ENCODE results near the gene TBC1D20.

GRCh38 chr20:472889-473292 lies 10.6 kb upstream of the TBC1D20 start:
- TF ChIP-seq, protein P1, sequence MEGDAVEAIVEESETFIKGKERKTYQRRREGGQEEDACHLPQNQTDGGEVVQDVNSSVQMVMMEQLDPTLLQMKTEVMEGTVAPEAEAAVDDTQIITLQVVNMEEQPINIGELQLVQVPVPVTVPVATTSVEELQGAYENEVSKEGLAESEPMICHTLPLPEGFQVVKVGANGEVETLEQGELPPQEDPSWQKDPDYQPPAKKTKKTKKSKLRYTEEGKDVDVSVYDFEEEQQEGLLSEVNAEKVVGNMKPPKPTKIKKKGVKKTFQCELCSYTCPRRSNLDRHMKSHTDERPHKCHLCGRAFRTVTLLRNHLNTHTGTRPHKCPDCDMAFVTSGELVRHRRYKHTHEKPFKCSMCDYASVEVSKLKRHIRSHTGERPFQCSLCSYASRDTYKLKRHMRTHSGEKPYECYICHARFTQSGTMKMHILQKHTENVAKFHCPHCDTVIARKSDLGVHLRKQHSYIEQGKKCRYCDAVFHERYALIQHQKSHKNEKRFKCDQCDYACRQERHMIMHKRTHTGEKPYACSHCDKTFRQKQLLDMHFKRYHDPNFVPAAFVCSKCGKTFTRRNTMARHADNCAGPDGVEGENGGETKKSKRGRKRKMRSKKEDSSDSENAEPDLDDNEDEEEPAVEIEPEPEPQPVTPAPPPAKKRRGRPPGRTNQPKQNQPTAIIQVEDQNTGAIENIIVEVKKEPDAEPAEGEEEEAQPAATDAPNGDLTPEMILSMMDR (IDR thresholded peaks at IDR 0.05; ENCODE audit: low read depth, low read length): no peak
- TF ChIP-seq EZH2phosphoT487 (IDR thresholded peaks at IDR 0.05; ENCODE audit: low read depth): no peak
